Lower leg skin (tissue), 4 donors: Measurements from ENCODE around the gene SSR2. TPM values are rescaled to one million over a fixed set of nuclear protein-coding genes. Genes with fewer than 3 reads are reported as not detected.

Source experiments
- DNase-seq, 2 donors: peaks; one replicate each; pipeline ENCODE4 v3.0.0-alpha.2; 2019; ENCODE audit warnings: low spot score in 2 of 2
- H3K4me3 ChIP-seq: fragments of 200-600 bp; sonication (generic); 2 replicates; pipeline ENCODE4 v1.5.1; 2017; ENCODE audit warnings: mild to moderate bottlenecking, low read depth; ENCODE audit not compliant: poor library complexity, severe bottlenecking
- POLR2A ChIP-seq, 2 donors: fragments of 450-650 bp; IDR thresholded peaks; one replicate each; pipeline ENCODE4 v1.6.1; 2016 to 2017; ENCODE audit warnings: antibody characterized with exemption in 2 of 2, mild to moderate bottlenecking in 1 of 2, moderate library complexity in 1 of 2
- WGBS, 2 donors: methylation state at CpG; one replicate each; pipeline ENCODE4 v1.1.5; 2018; 5-methylcytosine and 5-hydroxymethylcytosine counted together
- intact Hi-C: fragments of 100-400 bp; cut with DNase I; formaldehyde crosslinking; loops from one replicate; pipeline ENCODE4 v1.15.0; 2023; ENCODE audit warnings: low total_unique reads
- total RNA-seq, 4 donors: library from RNA; depleted of rRNA; stranded (reverse); fragments of >200 nt; gene quantifications; one replicate each; pipeline ENCODE4 v1.1.0, GENCODE V29; 2016
- TF ChIP-seq, protein P1 (sequence below), 3 donors: fragments of 450-650 bp; IDR thresholded peaks; one replicate each; pipeline ENCODE4 v1.5.1; 2016; ENCODE audit warnings: antibody characterized with exemption in 3 of 3, mild to moderate bottlenecking in 3 of 3, moderate library complexity in 2 of 3

Gene SSR2
- total RNA-seq, 4 donors from 2014 or later = 113 to 215 (median 185) TPM

DNA sequence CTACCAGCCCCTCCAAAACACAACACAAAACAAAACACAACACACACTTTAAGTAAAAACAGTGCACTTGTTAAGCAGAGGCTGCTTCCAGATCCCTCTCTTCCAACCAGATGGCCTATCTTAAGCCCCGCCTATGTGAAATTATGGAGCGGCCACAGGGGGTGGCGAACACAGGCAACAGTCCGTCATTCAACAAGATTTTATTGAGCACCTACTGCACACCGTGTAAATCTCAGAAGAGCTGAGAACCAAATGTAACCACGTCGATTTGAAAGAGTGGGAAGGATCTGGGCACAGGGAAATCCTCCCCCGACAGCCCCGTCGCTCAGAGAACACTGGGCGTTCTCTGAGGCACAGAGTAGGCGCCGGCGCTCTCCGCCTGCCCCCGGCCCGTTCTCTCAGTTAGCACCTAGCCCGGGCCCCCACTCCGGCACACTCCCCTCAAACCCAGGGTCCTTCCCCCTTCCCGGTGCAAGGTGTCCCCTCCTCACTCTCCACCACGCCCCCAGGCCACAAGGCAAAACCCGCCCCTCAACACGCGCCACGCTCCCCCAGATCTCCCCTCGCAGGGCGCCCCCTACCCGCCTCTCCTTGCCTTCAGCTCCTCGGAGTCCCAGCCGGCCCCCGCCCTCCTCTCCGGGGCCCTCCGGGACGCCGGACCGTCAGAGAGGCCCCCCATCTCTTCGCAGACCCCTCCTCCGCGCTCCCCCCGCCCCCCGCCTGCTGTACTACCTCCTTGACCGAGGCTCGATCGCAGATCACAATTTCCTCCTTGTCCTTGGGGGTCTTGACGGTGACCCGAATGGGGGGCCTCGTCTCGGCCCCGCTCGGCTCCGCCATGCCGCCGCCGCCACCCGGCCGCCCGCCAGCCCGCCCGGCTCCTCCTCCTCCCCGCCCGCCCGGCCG lies 32.4 kb upstream of the SSR2 start:
- intact Hi-C loops = no loop called here
- peak in 1 of 2 donors; percentile 91 for DNase-seq
- TF ChIP-seq POLR2A (IDR thresholded peaks at IDR 0.05) = no peak
- TF ChIP-seq, protein P1, sequence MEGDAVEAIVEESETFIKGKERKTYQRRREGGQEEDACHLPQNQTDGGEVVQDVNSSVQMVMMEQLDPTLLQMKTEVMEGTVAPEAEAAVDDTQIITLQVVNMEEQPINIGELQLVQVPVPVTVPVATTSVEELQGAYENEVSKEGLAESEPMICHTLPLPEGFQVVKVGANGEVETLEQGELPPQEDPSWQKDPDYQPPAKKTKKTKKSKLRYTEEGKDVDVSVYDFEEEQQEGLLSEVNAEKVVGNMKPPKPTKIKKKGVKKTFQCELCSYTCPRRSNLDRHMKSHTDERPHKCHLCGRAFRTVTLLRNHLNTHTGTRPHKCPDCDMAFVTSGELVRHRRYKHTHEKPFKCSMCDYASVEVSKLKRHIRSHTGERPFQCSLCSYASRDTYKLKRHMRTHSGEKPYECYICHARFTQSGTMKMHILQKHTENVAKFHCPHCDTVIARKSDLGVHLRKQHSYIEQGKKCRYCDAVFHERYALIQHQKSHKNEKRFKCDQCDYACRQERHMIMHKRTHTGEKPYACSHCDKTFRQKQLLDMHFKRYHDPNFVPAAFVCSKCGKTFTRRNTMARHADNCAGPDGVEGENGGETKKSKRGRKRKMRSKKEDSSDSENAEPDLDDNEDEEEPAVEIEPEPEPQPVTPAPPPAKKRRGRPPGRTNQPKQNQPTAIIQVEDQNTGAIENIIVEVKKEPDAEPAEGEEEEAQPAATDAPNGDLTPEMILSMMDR (IDR thresholded peaks at IDR 0.05) = no peak
- H3K4me3 ChIP-seq = peak overlapping the region; percentile 62
- WGBS, 2 donors = 0 to 1% methylated on average over 40 to 44 of the region's 63 CpGs

DNA sequence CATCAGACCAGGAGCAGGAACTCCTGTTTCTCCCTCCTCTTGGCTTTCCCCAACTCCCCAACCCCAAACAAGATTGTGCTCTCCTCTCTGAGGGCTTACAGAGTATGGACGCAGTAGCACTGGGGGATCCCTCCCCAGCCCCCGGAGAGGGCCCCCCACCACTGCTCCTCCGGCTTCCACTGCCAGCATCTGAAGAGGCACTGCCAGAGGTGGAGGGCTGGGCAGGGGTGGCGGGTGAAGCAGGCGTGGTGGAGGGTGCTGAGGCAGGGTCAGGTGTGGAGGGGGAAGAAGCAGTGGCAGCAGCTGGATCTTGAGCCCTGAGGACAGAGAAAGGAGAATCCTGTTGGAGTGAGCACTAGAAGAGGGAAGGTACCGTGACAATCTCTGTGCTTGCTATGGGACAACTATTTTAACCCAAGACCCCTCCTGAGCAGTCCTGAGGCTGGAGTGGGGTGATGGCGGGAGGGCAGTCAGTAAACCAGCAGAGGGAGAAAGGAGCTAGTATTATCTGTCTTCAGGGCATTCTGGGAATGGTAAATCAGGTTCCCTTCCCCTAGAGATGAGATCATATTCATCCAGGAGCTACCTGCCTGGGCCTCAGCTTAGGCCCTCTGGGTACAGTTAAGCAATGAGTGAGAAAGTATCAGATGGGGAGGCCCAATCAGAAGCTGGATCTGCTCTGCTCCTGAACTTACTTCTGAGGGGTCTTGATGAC lies 30.4 kb upstream of the SSR2 start:
- no peak for DNase-seq
- WGBS, 2 donors = 87 to 90% methylated on average over 7 of the region's 7 CpGs
- intact Hi-C loops = no loop called here
- no peak overlapping the region for H3K4me3 ChIP-seq
- TF ChIP-seq POLR2A (IDR thresholded peaks at IDR 0.05) = no peak
- TF ChIP-seq, protein P1 (IDR thresholded peaks at IDR 0.05) = no peak

DNA sequence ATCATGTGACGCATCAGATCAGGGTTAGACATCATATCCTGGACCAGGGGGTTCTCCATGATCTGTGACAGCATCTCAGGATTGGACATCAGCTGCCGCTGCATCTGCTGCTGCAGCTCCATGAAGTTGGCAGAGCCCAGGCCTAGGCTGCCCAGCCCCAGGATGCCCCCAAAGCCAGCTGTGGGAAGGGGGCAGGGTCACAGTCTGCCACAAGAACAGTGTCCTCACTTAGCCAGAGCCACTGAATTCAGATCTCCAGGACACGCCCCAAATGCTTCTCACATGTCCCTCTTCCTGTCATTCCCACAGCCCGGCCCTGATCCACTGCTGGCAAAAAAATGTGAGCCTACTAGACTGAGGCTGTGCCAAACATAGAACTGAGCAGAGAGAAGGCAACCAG lies 29.6 kb upstream of the SSR2 start:
- no peak overlapping the region for H3K4me3 ChIP-seq
- WGBS, 2 donors = 69 to 80% methylated on average over 4 of the region's 4 CpGs
- intact Hi-C loops = no loop called here
- TF ChIP-seq, protein P1 (IDR thresholded peaks at IDR 0.05) = no peak
- no peak for TF ChIP-seq POLR2A (IDR thresholded peaks at IDR 0.05)
- no peak for DNase-seq

DNA sequence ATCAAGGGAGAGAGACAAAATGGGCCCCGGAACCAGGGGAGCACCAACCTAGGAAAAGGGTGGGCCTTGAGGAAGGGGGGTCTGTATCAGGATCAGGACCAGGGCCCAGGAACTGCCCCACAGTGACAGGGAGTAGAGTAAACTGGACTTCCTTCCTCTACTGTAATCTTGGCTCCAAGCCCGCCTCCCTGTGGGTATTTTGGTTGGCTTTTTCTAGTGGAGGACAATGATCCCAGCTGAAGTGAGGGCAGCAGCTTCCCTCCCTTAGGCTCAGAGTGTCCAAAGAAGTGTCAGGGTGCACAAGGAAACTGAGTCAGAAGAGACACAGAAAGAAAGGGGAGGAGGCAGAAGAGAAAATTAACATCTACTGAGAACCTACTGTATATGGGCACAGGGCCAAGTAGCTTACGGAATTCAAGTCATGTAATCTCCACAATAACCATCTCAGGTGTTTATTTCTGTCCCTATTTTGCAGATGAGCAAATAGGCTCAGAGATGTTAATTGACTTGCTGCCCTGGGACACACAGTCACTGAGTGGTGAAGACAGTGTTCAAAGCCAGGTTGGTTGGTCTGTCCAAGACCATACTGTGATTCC lies 28.0 kb upstream of the SSR2 start:
- TF ChIP-seq, protein P1 (IDR thresholded peaks at IDR 0.05) = no peak
- no peak overlapping the region for H3K4me3 ChIP-seq
- DNase-seq = no peak
- intact Hi-C loops = no loop called here
- WGBS, 2 donors = 88% methylated on average over 3 of the region's 3 CpGs

DNA sequence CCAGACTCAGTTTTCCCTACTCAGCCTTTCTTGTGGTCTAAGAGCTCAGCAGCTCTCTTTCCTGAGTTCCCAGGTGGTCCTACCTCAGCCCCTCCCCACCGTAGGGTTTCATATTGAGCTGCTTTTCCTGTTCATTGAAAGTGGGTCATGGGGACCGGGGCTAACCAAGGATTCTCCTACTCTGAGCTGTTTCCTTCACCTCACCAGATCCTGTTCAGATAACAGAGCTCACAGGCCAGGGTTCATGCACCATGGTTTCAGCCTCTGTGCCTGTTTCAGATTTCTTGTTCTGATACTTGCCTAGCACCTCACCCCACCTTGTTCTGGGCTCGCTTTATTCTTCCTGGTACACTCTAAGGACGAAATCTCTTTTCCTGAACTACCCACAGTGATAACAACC lies 24.3 kb upstream of the SSR2 start:
- DNase-seq = no peak
- intact Hi-C loops = no loop called here
- TF ChIP-seq, protein P1 (IDR thresholded peaks at IDR 0.05) = no peak
- TF ChIP-seq POLR2A (IDR thresholded peaks at IDR 0.05) = no peak
- H3K4me3 ChIP-seq = no peak overlapping the region
- 94% methylated on average over 4 of the region's 4 CpGs for WGBS, 2 donors
